KMS-11 (cell line): Measurements from ENCODE around the gene PSMD6.

Source experiments
- H2AFZ ChIP-seq: fragments of 200-600 bp; sonication (generic); 2 replicates; pipeline ENCODE4 v1.6.1; 2016; ENCODE audit warnings: antibody characterized with exemption, mixed run types, low read depth
- H3K27ac ChIP-seq: fragments of 200-600 bp; sonication (generic); 2 replicates; pipeline ENCODE4 v1.6.1; 2016; ENCODE audit warnings: mild to moderate bottlenecking, mixed run types
- H3K27me3 ChIP-seq: fragments of 200-600 bp; sonication (generic); 2 replicates; pipeline ENCODE4 v1.6.1; 2017; ENCODE audit warnings: mild to moderate bottlenecking, low read depth, mixed run types, moderate library complexity; ENCODE audit not compliant: insufficient read depth
- H3K36me3 ChIP-seq: fragments of 200-600 bp; sonication (generic); 2 replicates; pipeline ENCODE4 v1.6.1; 2017; ENCODE audit warnings: mild to moderate bottlenecking, mixed run types; ENCODE audit not compliant: insufficient read depth
- H3K4me1 ChIP-seq: fragments of 200-600 bp; sonication (generic); 2 replicates; pipeline ENCODE4 v1.6.1; 2016; ENCODE audit warnings: mild to moderate bottlenecking, low read depth, mixed run types; ENCODE audit not compliant: poor library complexity, severe bottlenecking
- H3K4me2 ChIP-seq: fragments of 200-600 bp; sonication (generic); 2 replicates; pipeline ENCODE4 v1.7.0; 2016; ENCODE audit warnings: mild to moderate bottlenecking, mixed run types
- H3K4me3 ChIP-seq: fragments of 200-600 bp; sonication (generic); IDR thresholded peaks from 2 replicates; pipeline ENCODE4 v1.6.1; 2017; ENCODE audit warnings: low read depth, low read length, mixed read lengths; ENCODE audit not compliant: insufficient read depth
- H3K79me2 ChIP-seq: fragments of 200-600 bp; sonication (generic); 2 replicates; pipeline ENCODE4 v1.6.1; 2016; ENCODE audit warnings: low read depth, mixed run types; ENCODE audit not compliant: insufficient read depth
- H3K9ac ChIP-seq: fragments of 200-600 bp; sonication (generic); 2 replicates; pipeline ENCODE4 v1.6.1; 2016; ENCODE audit warnings: mild to moderate bottlenecking, mixed run types
- H4K20me1 ChIP-seq: fragments of 200-600 bp; sonication (generic); 2 replicates; pipeline ENCODE4 v1.6.1; 2016; ENCODE audit warnings: mild to moderate bottlenecking, mixed run types; ENCODE audit not compliant: insufficient read depth
- TF ChIP-seq, protein P1 (sequence below): fragments of 200-600 bp; sonication (generic); conservative IDR thresholded peaks from 2 replicates; pipeline ENCODE4 v1.6.1; 2017; ENCODE audit warnings: low read depth, mild to moderate bottlenecking, antibody characterized with exemption, low read length, moderate library complexity, mixed read lengths

Gene PSMD6

DNA sequence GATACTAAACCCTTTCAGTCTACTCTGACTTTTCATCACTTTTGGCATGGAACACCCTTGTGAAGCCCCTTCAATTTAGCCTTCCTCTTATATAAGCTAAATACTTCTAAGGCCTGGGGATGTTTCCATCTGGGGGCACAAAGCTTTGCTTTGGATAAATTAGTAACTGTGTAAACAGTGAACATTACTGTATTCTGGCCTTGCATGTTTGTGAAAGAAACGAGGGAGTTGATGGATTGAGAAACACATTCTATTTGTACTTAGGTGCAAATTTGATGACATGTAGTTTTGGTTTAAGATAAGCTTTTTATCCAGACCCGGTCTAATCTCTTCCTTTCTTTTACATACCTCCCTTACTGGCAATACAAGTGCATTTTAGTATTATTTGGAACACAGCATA is 19.7 kb downstream of the PSMD6 start:
- no peaks in the 10 kb centered on the region for H4K20me1 ChIP-seq
- no peak overlapping the region for H3K4me2 ChIP-seq
- H3K4me3 ChIP-seq, result no peak overlapping the region
- no peaks in the 10 kb centered on the region for H3K27me3 ChIP-seq
- no peaks in the 10 kb centered on the region for H3K79me2 ChIP-seq
- TF ChIP-seq, protein P1, sequence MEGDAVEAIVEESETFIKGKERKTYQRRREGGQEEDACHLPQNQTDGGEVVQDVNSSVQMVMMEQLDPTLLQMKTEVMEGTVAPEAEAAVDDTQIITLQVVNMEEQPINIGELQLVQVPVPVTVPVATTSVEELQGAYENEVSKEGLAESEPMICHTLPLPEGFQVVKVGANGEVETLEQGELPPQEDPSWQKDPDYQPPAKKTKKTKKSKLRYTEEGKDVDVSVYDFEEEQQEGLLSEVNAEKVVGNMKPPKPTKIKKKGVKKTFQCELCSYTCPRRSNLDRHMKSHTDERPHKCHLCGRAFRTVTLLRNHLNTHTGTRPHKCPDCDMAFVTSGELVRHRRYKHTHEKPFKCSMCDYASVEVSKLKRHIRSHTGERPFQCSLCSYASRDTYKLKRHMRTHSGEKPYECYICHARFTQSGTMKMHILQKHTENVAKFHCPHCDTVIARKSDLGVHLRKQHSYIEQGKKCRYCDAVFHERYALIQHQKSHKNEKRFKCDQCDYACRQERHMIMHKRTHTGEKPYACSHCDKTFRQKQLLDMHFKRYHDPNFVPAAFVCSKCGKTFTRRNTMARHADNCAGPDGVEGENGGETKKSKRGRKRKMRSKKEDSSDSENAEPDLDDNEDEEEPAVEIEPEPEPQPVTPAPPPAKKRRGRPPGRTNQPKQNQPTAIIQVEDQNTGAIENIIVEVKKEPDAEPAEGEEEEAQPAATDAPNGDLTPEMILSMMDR, result no peak
- no peak overlapping the region for H3K27ac ChIP-seq
- no peak overlapping the region for H2AFZ ChIP-seq
- no peak overlapping the region for H3K9ac ChIP-seq
- H3K4me1 ChIP-seq, result peaks cover 17% of the 10 kb centered on the region
- no peaks in the 10 kb centered on the region for H3K36me3 ChIP-seq

DNA sequence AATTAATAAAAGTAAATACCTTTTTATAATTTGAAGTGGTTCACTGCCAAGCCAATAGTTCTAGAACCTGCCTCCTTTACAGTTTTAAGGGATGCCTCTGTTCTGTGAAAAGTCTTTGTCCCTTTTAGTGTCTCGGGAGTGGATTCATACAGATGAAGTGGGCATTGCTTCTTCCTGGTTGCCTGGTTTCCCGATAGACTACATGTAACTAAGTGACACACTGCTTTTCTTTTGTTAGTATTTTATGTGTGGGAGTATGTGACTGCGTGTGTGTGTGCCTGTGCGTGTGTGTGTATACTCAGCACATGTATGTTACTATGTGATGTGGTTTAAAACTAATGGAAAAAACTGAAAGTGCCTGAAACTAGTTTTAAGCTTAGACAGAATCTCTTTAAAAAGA is 21.1 kb downstream of the PSMD6 start:
- H3K36me3 ChIP-seq, result no peaks in the 10 kb centered on the region
- no peak overlapping the region for H3K9ac ChIP-seq
- no peak overlapping the region for H3K4me2 ChIP-seq
- TF ChIP-seq, protein P1, result no peak
- no peak overlapping the region for H3K4me3 ChIP-seq
- H3K4me1 ChIP-seq, result peaks cover 4% of the 10 kb centered on the region
- H3K27ac ChIP-seq, result no peak overlapping the region
- no peaks in the 10 kb centered on the region for H4K20me1 ChIP-seq
- H2AFZ ChIP-seq, result no peak overlapping the region
- no peaks in the 10 kb centered on the region for H3K79me2 ChIP-seq
- no peaks in the 10 kb centered on the region for H3K27me3 ChIP-seq

DNA sequence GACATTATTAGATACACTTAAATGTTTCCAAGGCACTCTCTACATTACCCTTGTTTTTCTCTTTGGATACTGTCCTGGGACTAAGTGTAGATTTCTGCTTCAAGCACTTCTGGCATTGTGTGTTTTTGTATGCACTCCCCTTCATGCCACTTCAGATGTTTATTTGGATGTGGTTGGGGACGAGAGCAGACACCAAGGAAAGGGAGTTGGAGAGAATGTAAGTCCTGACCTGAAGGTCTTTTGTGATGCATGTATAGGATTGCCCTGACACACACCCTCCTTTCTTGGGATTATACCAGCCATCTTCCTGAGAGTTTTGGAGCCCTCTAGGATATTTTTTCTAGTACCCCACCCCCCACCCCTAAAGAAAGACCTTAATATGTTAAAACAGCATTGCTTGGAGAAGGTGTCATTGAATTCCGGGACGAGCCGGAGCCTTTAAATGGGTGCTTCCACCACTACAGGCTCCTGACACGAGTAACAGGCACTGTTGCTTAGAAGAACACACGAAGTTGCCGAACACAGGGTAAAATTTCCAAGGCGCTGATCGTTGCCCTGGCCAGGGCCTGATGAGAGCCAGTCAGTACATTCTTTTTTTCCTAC is 22.7 kb downstream of the PSMD6 start:
- Histone ChIP-seq H3K9ac (no peak overlapping the region), H3K79me2 (no peaks in the 10 kb centered on the region), H4K20me1 (no peaks in the 10 kb centered on the region), H3K4me2 (no peak overlapping the region), H3K36me3 (no peaks in the 10 kb centered on the region), H3K27ac (no peak overlapping the region), H3K4me3 (no peak overlapping the region), H3K4me1 (no peaks in the 10 kb centered on the region), H3K27me3 (no peaks in the 10 kb centered on the region), H2AFZ (no peak overlapping the region)
- TF ChIP-seq, protein P1, result no peak

DNA sequence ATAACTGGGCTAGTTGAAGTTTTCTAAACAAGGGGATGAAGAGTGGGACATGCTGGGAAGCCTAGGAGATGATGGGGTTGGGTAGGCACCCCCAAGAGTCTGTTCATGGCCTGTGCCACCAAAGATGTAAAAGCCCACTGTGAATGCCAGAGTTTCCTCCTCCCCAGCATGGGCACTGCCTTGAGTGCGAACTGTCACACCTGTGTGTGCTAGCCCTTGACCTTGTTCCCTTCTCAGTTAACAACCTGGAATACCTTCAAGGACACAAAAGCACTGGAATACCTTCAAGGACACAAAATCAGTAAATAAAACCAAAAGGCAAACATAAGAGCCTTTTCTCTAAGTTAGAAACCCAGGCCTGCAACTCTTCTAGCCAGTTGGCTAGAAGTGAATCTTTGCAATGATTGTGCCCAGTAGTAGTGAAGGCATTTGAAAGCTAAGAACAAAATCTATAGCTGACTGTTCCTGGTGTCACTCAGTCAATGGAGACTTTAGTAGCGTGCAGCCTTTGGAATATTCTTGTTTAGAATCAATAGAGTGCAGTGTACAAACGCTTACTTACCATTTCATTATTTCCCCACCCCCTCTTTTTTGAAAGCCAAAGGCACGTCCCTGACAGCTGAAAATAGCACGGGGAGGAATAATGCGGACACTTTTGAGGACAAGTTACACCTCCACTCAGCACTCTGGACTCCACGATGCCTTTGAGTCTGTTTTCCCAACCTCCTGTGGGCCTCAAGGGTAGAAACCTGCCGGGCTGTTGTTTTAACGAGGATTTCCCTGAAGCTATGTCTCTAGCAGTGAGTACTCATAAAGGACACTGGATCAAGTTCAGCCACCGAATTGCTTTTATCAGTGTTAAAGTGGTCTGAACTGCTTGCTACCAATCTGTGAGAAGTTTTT is 24.2 kb downstream of the PSMD6 start:
- H3K4me2 ChIP-seq, result no peak overlapping the region
- H3K4me1 ChIP-seq, result no peaks in the 10 kb centered on the region

More for the DNA sequence above, 24.2 kb downstream of the PSMD6 start:
- H3K9ac ChIP-seq, result no peak overlapping the region
- no peak overlapping the region for H3K4me3 ChIP-seq
- no peak overlapping the region for H3K27ac ChIP-seq
- no peaks in the 10 kb centered on the region for H3K27me3 ChIP-seq
- no peak overlapping the region for H2AFZ ChIP-seq
- TF ChIP-seq, protein P1, result no peak
- no peaks in the 10 kb centered on the region for H3K79me2 ChIP-seq
- no peaks in the 10 kb centered on the region for H4K20me1 ChIP-seq
- no peaks in the 10 kb centered on the region for H3K36me3 ChIP-seq
